ENCODE data around the gene ZBTB25. TPM values are rescaled to one million over a fixed set of nuclear protein-coding genes. Genes with fewer than 3 reads are reported as not detected.
A peak's percentile ranks its signal among the peaks of the same experiment; 100 is the strongest.

Gene ZBTB25, protein sequence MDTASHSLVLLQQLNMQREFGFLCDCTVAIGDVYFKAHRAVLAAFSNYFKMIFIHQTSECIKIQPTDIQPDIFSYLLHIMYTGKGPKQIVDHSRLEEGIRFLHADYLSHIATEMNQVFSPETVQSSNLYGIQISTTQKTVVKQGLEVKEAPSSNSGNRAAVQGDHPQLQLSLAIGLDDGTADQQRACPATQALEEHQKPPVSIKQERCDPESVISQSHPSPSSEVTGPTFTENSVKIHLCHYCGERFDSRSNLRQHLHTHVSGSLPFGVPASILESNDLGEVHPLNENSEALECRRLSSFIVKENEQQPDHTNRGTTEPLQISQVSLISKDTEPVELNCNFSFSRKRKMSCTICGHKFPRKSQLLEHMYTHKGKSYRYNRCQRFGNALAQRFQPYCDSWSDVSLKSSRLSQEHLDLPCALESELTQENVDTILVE
- total RNA-seq (2014; rRNA removed; shearing (Covaris generic)) (3.6 and 7.0 TPM in 2 replicates), polyA plus RNA-seq (2016; fragmentation: Nextera tagmentation; extraction: Ambion mirVana) (8.0 and 12.5 TPM in 2 replicates)

DNA sequence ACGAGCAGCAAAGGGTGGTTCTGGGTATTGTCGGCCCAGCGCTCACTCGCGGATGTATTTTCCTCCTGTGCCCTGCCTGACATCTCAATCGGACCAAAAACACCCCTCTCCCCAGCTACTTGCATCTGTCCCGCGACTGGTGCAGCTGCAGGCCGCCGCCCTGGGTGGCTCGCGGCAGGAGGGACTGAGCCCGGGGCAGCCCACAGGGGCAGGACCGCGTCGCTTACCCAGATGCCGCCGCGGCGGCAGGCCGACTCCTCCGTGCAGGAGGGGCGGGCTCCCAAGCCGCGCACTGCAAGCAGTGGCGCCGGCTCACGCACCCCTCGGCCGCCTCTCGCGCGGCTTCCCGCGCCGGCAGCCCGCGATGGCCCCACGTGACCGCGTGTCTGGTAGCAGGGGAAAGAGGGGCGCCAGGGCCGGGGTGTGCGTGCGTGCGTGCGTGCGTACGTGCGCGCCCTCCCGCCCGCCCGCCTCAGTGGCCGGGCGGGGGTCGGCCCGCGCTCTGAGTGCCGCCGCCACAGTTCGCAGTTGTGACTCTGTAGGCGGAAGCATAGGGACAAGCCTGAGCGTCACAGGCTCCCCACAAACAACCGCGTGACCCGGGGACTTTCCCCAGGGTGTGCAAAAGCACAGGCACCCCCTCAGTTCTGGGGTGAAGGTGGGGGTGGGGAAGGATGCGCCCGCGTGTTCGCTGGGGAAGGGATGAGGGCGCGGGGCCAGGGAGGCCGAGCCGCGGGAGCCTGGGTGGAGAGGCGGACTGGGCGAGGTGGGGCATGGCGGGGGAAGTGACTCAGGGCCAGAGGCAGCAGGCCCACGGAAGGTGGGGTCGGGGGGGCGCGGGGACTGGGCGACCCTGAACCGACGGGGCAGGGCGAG lies at the start of gene ZBTB25:
TSS of gene ZBTB25 (minus strand) at position 405 of the 876 bp plus-strand sequence. CDS start 13,305 bp downstream, outside the sequence.
- H3K9ac ChIP-seq = peak within 1 kb of the TSS; percentile 99
- no peaks in the 10 kb centered on the region for H3K9me2 ChIP-seq (ENCODE audit: insufficient read depth)
- 1% methylated on average over 46 to 81 of the region's 87 CpGs for WGBS, 2 experiments (ENCODE audit: low coverage in 1 of 2, low lambda C conversion rate in 2 of 2, missing lambda C conversion rate in 2 of 2)
- H3F3A ChIP-seq (ENCODE audit: insufficient read depth) = peaks cover 53% of the 10 kb centered on the region
- H3K79me2 ChIP-seq (ENCODE audit: insufficient read depth) = peaks cover 81% of the 10 kb centered on the region
- in situ Hi-C loops (cut with MboI) = no loop called here
- H3K4me2 ChIP-seq (ENCODE audit: unreplicated experiment) = peak within 1 kb of the TSS; percentile 98
- H3K9me3 ChIP-seq (ENCODE audit: low read depth) = no peaks in the 10 kb centered on the region
- peaks cover 21% of the 10 kb centered on the region; the same call in 1 of the 2 replicates for H4K20me1 ChIP-seq (ENCODE audit: insufficient read depth)
- peak within 1 kb of the TSS; percentile 77 for H2AFZ ChIP-seq
- H3K4me3 ChIP-seq = peak within 1 kb of the TSS; percentile 91
- H3K27ac ChIP-seq = peak within 1 kb of the TSS; percentile 99
- H3K4me1 ChIP-seq (ENCODE audit: insufficient read depth) = peaks cover 60% of the 10 kb centered on the region
- peak; percentile 99 for DNase-seq
- TF ChIP-seq EZH2 (IDR thresholded peaks at IDR 0.05; ENCODE audit: insufficient read depth, poor library complexity, severe bottlenecking) (no peak), EZH2phosphoT487 (IDR thresholded peaks at IDR 0.05; ENCODE audit: insufficient read depth, low read depth) (no peak)
- no peaks in the 10 kb centered on the region for H3K27me3 ChIP-seq (replicated peaks; ENCODE audit: insufficient read depth)
- H3K36me3 ChIP-seq (ENCODE audit: low read depth) = no peaks in the 10 kb centered on the region

DNA sequence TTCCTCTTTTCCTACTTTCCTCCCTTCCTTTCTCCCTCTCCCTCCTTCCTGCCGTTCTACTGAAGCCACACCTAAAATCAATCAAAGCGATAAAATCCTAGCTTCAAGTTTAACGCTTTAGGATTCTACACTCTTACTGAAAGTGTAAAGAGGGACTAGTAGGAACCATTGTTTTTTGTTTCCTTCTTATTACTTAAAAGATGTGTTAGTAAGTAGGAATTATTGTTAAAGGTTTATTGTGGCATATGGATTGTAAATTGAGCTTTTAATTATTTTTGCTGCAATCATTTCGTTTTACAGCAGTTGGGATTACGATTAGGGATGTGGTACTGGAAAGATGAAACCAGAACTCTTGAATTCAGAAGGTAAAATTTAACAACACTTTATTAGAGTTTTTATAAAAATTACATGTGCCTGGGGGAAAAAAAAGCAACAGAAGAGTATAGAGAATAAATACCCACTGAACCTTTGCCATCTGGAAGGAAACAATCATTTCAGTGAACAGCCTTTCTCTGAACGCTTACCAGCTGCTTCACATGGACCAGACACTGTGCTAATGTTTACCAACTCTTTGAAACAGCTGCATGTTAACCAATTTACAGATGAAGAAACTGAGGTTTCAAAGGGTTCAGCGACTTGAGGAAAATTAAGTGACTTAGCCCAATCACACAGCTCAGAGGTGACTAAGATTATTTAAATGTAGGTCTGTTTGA lies 47.1 kb upstream of the ZBTB25 start:
- no peaks in the 10 kb centered on the region for H4K20me1 ChIP-seq (ENCODE audit: insufficient read depth)
- H3K79me2 ChIP-seq (ENCODE audit: insufficient read depth) = no peaks in the 10 kb centered on the region
- H3F3A ChIP-seq (ENCODE audit: insufficient read depth) = peaks cover 22% of the 10 kb centered on the region; the same call in 1 of the 2 replicates
- 47 to 49% methylated on average over 7 of the region's 7 CpGs for WGBS, 2 experiments (ENCODE audit: low coverage in 1 of 2, low lambda C conversion rate in 2 of 2, missing lambda C conversion rate in 2 of 2)
- no peak overlapping the region for H3K9ac ChIP-seq
- in situ Hi-C loops (cut with MboI) = no loop called here
- H3K27ac ChIP-seq = no peak overlapping the region
- H3K4me3 ChIP-seq = peak overlapping the region; percentile 61; the same call in 1 of the 2 replicates
- no peaks in the 10 kb centered on the region for H3K36me3 ChIP-seq (ENCODE audit: low read depth)
- H3K9me3 ChIP-seq (ENCODE audit: low read depth) = no peaks in the 10 kb centered on the region
- H3K4me1 ChIP-seq (ENCODE audit: insufficient read depth) = peaks cover 17% of the 10 kb centered on the region
- DNase-seq = no peak
- H3K27me3 ChIP-seq (replicated peaks; ENCODE audit: insufficient read depth) = no peaks in the 10 kb centered on the region
- no peaks in the 10 kb centered on the region for H3K9me2 ChIP-seq (ENCODE audit: insufficient read depth)
- H3K4me2 ChIP-seq (ENCODE audit: unreplicated experiment) = peak overlapping the region; percentile 77
- TF ChIP-seq EZH2phosphoT487 (IDR thresholded peaks at IDR 0.05; ENCODE audit: insufficient read depth, low read depth) = no peak
- no peak for TF ChIP-seq EZH2 (IDR thresholded peaks at IDR 0.05; ENCODE audit: insufficient read depth, poor library complexity, severe bottlenecking)
- peak overlapping the region; percentile 92 for H2AFZ ChIP-seq

DNA sequence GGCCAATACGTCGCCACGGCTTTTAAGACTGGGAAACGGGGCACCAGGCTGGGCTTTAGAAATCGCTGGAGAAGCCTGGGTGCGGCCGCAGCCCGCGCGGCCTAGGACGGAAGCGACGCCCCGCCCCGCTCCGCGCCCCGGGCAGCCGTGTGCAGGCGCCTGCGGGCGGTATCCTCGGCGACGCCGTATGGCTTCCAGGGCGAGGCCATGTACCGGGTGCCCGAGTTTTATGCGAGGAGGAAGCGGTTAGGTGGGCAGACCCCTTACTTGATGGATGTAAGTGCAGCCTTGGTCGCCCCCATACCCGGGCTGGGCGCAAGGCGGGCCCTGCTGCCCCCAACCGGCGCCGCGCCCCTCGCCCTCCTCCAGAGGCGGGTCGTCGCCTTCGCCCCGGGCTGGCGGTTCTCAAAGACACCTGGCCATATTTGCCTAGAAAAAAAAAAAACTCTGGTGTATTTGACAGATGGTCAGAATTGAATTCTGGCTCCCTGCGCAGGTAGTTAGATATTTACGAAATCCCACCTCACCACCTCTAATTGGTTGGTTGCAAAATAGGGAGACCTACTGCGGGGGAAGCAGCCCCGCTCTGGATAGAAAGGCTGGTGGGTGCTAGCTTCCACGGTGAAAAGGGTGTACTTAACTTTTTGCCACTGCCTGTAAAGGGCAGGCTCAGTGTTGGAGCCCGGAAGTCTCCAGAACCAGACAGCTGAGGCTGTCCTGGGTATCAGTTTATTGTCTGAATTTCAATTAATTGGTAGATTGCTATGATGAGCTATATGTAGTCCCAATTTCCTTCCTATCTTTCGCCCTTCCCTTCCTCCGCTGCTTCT lies 46.4 kb upstream of the ZBTB25 start, which contains the start of gene PPP1R36:
TSS of gene PPP1R36 (plus strand) at position 171 of the 830 bp plus-strand sequence. CDS start at position 208, 37 bp downstream.
- Histone ChIP-seq H3K27me3 (replicated peaks; ENCODE audit: insufficient read depth) (no peaks in the 10 kb centered on the region), H3K4me3 (peak within 1 kb of the TSS; percentile 61), H3F3A (ENCODE audit: insufficient read depth) (peaks cover 22% of the 10 kb centered on the region; the same call in 1 of the 2 replicates), H3K4me1 (ENCODE audit: insufficient read depth) (peaks cover 17% of the 10 kb centered on the region), H3K79me2 (ENCODE audit: insufficient read depth) (no peaks in the 10 kb centered on the region), H2AFZ (peak within 1 kb of the TSS; percentile 92), H3K27ac (peak within 1 kb of the TSS; percentile 28), H4K20me1 (ENCODE audit: insufficient read depth) (no peaks in the 10 kb centered on the region), H3K36me3 (ENCODE audit: low read depth) (no peaks in the 10 kb centered on the region), H3K4me2 (ENCODE audit: unreplicated experiment) (peak within 1 kb of the TSS; percentile 77), H3K9me2 (ENCODE audit: insufficient read depth) (no peaks in the 10 kb centered on the region), H3K9me3 (ENCODE audit: low read depth) (no peaks in the 10 kb centered on the region), H3K9ac (peak within 1 kb of the TSS; percentile 58)
- in situ Hi-C loops (cut with MboI) = loop anchor here (10.0 kb wide), 1 partner anchor 85 kb away; no protein-coding TSS in a partner anchor
- no peak for TF ChIP-seq EZH2 (IDR thresholded peaks at IDR 0.05; ENCODE audit: insufficient read depth, poor library complexity, severe bottlenecking)
- TF ChIP-seq EZH2phosphoT487 (IDR thresholded peaks at IDR 0.05; ENCODE audit: insufficient read depth, low read depth) = no peak
- DNase-seq = peak; percentile 71
- WGBS, 2 experiments (ENCODE audit: low coverage in 1 of 2, low lambda C conversion rate in 2 of 2, missing lambda C conversion rate in 2 of 2) = 8% methylated on average over 54 of the region's 54 CpGs
